ENCODE results near the gene CTNNBIP1. TPM values are rescaled to one million over a fixed set of nuclear protein-coding genes. Genes with fewer than 3 reads are reported as not detected.

Gene CTNNBIP1
- total RNA-seq, 4 donors from 2014 or later, result 13.3 to 42.6 (median 15.7) TPM

- TF ChIP-seq CTCF (IDR thresholded peaks at IDR 0.05), result no peak
- ATAC-seq (ENCODE audit: low FRiP score) (no peak), DNase-seq (ENCODE audit: low spot score) (no peak)
Observed at GRCh38 chr1:9844756-9845155, 65.3 kb downstream of the CTNNBIP1 start.

GRCh38 chr1:9844106-9844505 is 66.0 kb downstream of the CTNNBIP1 start:
- DNase-seq (ENCODE audit: low spot score) (no peak), ATAC-seq (ENCODE audit: low FRiP score) (no peak)
- TF ChIP-seq CTCF (IDR thresholded peaks at IDR 0.05), result no peak

GRCh38 chr1:9843576-9843945 is 66.5 kb downstream of the CTNNBIP1 start:
- no peak for ATAC-seq (ENCODE audit: low FRiP score)
- DNase-seq (ENCODE audit: low spot score), result no peak
- no peak for TF ChIP-seq CTCF (IDR thresholded peaks at IDR 0.05)

DNA sequence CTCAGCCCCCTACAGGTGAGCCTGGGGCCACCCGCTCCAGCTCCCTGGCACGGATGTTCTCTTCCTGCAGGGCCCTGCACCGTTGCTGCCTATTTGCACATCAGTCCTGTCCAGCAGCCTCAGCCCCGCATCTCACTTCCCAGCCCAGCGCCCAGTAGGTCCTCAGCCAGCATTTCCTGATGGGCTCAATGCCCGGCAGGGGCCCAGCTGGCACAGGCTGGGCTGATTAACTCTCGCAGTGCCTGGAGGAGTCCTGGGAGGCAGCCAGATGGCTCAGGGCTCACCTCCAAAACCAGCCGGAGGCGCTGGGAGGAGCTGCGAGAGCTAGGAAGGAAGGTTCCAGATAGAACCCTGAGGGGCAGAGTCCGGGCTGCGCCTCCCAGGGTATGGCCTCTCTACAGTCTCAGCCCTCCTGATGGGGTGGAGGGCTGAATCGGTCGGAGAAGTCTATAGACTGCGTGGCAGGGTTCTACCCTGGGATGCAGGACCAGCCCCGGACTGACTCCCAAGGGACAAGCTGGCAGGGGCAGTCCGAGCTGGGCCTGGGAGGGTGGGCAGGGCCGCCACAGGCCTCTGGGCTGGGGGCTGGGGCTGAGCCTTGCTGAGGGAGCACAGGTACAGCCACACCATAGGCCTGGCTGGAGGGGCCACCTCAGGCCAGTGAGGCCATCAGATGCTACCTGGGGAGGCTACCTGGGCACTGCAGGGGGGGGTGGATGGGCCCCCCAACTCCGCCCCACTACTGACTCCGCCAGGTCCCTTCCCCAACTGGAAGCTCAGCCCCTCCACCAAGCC is 67.1 kb downstream of the CTNNBIP1 start:
- TF ChIP-seq CTCF (IDR thresholded peaks at IDR 0.05), result no peak
- DNase-seq (ENCODE audit: low spot score), result no peak
- no peak for ATAC-seq (ENCODE audit: low FRiP score)

DNA sequence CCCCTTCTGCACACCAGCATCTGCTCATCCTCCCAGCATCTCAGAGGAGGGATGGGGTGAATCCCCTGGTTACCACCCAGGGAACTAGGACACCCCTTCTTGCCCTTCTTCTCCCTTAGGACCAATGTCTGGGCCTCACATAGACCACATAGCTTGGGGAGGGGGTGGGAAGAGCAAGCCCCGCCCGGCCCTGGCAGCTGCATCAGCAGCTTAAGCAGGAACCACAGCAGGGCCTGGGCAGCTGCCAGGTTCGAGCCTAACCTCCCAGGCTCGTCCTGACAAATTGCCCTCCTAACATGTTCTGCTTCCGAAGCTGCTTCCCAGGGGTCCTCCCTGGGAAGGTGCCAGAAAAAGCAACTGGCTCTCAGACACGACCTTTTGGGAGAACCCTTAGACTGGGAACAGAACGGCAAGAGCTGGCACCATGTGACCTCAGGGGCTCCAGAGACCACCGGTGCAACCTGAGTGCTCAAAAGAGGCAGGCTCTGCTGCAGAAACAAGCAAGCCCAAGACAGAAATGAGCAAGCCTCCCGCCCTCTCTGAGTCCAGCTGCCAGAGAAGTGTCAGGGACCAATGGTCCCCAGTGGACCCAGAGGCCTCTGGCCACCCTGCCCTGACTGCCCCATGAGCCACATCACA is 67.9 kb downstream of the CTNNBIP1 start:
- ATAC-seq (ENCODE audit: low FRiP score), result no peak
- DNase-seq (ENCODE audit: low spot score), result no peak
- TF ChIP-seq CTCF (IDR thresholded peaks at IDR 0.05), result no peak

DNA sequence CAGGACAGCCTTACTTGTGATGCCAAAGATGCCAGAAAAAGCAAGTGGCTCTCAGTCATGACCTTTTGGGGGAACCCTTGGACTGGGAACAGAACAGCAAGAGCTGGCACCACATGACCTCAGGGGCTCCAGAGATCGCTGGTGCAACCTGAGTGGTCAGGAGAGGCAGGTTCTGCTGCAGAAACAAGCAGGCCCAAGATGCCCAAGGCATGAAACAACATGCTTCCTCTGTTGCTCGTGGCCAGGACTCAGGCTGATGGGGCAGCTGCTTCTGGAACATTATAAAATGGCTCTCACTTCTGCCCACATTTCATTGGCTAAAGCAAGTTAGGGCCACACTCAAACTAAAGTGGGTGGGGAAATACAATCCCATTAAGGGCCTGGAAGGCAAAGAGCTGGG is 68.6 kb downstream of the CTNNBIP1 start:
- ATAC-seq (ENCODE audit: low FRiP score) (no peak), DNase-seq (ENCODE audit: low spot score) (no peak)
- no peak for TF ChIP-seq CTCF (IDR thresholded peaks at IDR 0.05)

DNA sequence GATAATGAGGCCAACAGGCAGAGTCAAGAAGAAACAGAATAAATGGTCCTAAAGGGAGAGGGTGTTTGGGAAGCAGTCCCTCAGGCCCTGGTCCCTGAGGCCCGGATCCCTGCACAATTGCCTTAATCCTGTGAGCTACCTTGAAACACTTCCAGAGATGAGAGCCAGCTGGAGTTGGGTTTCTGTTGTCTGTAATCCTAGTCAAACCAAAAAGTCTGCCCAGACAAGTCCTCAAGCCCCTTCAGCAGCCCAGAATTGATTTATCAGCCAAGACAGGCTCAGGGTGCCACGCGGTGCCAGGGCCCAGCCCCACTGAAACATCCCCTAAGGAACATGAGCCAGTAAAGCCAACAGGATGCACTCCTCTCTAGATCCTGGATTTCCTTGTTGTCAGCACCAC is 69.9 kb downstream of the CTNNBIP1 start:
- DNase-seq (ENCODE audit: low spot score), result no peak
- no peak for TF ChIP-seq CTCF (IDR thresholded peaks at IDR 0.05)

More for the DNA sequence above, 69.9 kb downstream of the CTNNBIP1 start:
- ATAC-seq (ENCODE audit: low FRiP score), result no peak

Measured in omental fat pad (tissue), 4 donors.